Neutrophil (primary cell): ENCODE data around the gene RDH5.

Experiments used
- H3K27ac ChIP-seq: fragments of 200-600 bp; sonication (generic); 2 replicates; pipeline ENCODE4 v1.5.1; 2016; ENCODE audit warnings: mild to moderate bottlenecking, moderate library complexity
- H3K27me3 ChIP-seq: fragments of 200-600 bp; sonication (generic); 2 replicates; pipeline ENCODE4 v1.6.0; 2016; ENCODE audit warnings: mild to moderate bottlenecking
- H3K36me3 ChIP-seq: fragments of 200-600 bp; sonication (generic); 2 replicates; pipeline ENCODE4 v1.5.1; 2017
- H3K4me1 ChIP-seq, 2 experiments: fragments of 200-600 bp in 1 of 2; sonication (generic) in 1 of 2; 1 replicate in 1 of 2; 2 replicates in 1 of 2; pipeline versions ENCODE4 v1.5.1 to v1.6.1; 2013 to 2016; ENCODE audit warnings: low read depth in 1 of 2, low read length in 1 of 2, mild to moderate bottlenecking in 1 of 2, moderate library complexity in 1 of 2; ENCODE audit not compliant: control insufficient read depth in 1 of 2, insufficient read depth in 1 of 2
- H3K4me3 ChIP-seq, 2 experiments: fragments of 200-600 bp in 1 of 2; sonication (generic) in 1 of 2; 1 replicate in 1 of 2; 2 replicates in 1 of 2; pipeline ENCODE4 v1.5.1; 2013 to 2016; ENCODE audit warnings: low read depth in 1 of 2, low read length in 1 of 2, mild to moderate bottlenecking in 1 of 2, moderate library complexity in 1 of 2
- H3K9me3 ChIP-seq: fragments of 200-600 bp; sonication (generic); 2 replicates; pipeline ENCODE4 v1.5.1; 2016
- TF ChIP-seq, protein P1 (sequence below): fragments of 200-600 bp; sonication (generic); IDR thresholded peaks from 2 replicates; pipeline ENCODE4 v1.5.1; 2016; ENCODE audit warnings: antibody characterized with exemption

RDH5 gene

DNA sequence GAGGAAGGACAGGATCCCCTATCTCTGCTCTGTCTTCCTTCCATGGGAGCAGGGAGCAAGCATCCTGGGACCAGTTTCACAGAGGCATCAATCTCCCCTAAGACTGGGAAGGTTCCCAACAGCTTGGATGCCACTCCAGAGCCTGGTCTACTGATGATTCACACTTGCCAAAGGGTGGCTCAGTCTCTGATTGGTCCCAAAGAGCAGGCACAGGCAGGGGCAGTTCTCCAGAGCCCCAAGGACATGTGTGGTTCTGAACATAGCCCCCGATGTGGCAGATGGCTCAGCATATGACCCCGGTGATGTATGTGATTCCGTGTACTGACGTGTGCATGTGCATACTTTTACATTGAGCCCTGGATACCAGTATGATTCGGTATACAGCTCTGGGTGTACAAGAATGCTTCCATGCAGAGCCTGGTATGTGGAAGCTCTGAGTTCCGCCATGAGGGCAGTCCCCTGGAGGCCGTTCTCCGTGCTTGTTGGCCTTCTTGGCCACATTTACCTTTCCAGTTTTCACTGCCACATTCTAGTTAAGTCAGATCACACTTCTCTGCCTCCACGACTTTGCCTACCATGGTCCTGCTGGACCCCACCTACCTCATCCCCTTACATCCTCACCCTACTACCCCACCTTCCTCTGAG, 33.7 kb upstream of the RDH5 start:
- Histone ChIP-seq H3K4me3 (no peak overlapping the region), H3K4me1 (peaks cover 3 to 6% of the 10 kb centered on the region in 2 experiments), H3K27ac (no peak overlapping the region), H3K36me3 (no peaks in the 10 kb centered on the region), H3K27me3 (no peaks in the 10 kb centered on the region), H3K9me3 (no peaks in the 10 kb centered on the region)
- TF ChIP-seq, protein P1, sequence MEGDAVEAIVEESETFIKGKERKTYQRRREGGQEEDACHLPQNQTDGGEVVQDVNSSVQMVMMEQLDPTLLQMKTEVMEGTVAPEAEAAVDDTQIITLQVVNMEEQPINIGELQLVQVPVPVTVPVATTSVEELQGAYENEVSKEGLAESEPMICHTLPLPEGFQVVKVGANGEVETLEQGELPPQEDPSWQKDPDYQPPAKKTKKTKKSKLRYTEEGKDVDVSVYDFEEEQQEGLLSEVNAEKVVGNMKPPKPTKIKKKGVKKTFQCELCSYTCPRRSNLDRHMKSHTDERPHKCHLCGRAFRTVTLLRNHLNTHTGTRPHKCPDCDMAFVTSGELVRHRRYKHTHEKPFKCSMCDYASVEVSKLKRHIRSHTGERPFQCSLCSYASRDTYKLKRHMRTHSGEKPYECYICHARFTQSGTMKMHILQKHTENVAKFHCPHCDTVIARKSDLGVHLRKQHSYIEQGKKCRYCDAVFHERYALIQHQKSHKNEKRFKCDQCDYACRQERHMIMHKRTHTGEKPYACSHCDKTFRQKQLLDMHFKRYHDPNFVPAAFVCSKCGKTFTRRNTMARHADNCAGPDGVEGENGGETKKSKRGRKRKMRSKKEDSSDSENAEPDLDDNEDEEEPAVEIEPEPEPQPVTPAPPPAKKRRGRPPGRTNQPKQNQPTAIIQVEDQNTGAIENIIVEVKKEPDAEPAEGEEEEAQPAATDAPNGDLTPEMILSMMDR, result no peak

DNA sequence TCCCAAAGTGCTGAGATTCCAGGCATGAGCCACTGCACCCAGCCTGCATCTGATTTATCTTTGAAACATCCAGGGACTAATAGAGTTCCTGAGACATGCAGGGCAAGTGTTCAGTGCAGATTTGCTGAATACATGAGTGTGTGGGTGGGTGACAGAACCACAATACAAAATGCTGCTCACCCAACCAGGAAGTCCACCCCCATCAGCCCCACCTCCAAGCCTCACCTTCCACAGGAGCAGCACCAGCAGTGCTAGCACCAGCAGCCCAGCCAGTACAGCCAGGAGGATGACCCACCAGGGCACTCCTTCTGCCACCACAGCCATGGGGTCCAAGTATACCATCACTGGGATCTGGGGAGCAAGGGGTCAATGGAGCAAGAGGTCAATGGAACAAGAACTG, 32.4 kb upstream of the RDH5 start:
- no peaks in the 10 kb centered on the region for H3K36me3 ChIP-seq
- TF ChIP-seq, protein P1, result no peak
- no peak overlapping the region for H3K4me3 ChIP-seq
- no peaks in the 10 kb centered on the region for H3K9me3 ChIP-seq
- no peaks in the 10 kb centered on the region for H3K4me1 ChIP-seq
- no peaks in the 10 kb centered on the region for H3K27me3 ChIP-seq
- no peak overlapping the region for H3K27ac ChIP-seq

GRCh38 chr12:55688716-55689655, 31.2 kb upstream of the RDH5 start:
- H3K9me3 ChIP-seq, result no peaks in the 10 kb centered on the region
- no peaks in the 10 kb centered on the region for H3K27me3 ChIP-seq
- H3K4me1 ChIP-seq, result no peaks in the 10 kb centered on the region
- H3K4me3 ChIP-seq, result no peak overlapping the region
- H3K36me3 ChIP-seq, result no peaks in the 10 kb centered on the region
- TF ChIP-seq, protein P1, result no peak
- H3K27ac ChIP-seq, result no peak overlapping the region

DNA sequence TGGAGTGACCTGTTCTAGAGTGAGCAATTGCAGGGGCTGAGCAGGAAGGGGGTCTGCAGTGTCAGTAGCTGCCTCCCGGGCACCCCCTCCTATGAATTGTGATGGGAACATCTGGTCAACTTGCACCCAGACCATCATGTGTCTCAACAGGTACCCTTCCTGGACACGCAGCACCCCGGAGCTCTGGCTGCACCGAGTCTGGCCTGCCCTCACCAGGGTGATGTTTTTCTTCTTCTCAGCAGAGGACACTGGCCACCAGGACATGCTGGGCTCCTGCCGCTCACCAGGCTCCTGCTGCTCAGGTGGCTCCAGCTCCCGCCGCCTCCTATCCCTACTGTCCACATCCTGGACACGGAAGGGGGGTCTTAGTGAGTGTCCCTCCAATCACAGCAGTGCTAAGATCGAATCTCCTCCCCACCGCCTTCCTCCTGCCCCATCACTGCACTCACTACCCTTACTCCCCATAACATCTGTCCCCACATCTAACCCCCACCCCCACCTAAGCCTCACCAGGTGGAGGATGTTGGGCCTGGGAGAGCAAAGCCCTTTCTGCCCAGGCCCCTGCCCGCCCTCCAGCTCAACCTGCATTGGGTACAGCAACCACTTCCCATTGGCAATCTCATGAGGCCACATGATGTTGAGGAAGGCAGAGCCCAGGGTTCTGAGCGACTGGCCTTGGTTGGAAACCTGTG, 27.4 kb upstream of the RDH5 start:
- Histone ChIP-seq H3K27ac (no peak overlapping the region), H3K9me3 (no peaks in the 10 kb centered on the region), H3K4me3 (no peak overlapping the region), H3K4me1 (no peaks in the 10 kb centered on the region), H3K27me3 (no peaks in the 10 kb centered on the region), H3K36me3 (no peaks in the 10 kb centered on the region)
- TF ChIP-seq, protein P1, result no peak

DNA sequence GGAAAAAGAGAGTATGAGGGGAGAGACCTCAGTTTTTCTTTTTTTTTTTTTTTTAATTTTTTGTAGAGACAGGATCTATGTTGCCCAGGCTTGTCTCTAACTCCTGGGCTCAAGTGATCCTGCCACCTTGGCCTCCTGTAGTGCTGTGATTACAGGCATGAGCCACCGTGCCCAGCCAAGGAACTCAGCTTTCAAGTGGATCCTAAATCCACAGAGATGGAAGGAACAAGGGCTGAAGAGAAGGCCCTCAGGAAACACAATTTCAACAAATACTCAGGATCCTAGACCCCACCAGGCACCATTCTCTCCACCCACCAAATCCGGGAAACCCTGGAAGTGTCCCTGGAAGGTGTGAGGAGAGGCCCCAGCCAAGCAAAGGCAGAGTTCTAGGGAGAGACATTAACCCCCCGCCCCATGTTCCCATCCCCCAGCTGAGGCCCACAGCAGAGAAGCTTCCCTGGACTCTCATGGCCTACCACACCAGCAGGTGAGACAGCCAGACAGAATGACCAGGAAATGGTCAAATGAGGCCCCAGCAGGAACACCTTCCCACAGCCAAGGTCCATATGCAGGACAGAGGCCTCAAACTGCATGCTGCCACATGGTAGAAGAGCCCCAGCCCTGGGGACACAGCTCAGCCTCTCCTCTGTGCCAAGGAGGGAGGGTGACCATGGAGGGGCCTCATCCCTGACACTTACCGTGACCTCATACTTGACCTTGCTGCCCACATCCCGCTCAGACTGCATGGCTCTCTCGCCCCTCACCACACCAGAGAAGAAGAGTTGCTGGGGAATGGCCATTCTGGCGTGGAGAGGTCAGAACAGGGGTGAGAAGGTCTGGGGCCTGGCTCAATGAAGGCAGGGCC, 26.6 kb upstream of the RDH5 start:
- TF ChIP-seq, protein P1, result no peak
- no peaks in the 10 kb centered on the region for H3K9me3 ChIP-seq
- H3K27me3 ChIP-seq, result no peaks in the 10 kb centered on the region
- H3K4me1 ChIP-seq, result no peaks in the 10 kb centered on the region
- H3K27ac ChIP-seq, result no peak overlapping the region
- H3K4me3 ChIP-seq, result no peak overlapping the region
- H3K36me3 ChIP-seq, result no peaks in the 10 kb centered on the region
